Measurements from ENCODE around the gene OR8K5.
"Not testable (repeated sequence)": the region's sequence is repeated elsewhere in the genome, so short reads cannot be mapped to it uniquely, and the experiment has no call there.

The OR8K5 gene

DNA sequence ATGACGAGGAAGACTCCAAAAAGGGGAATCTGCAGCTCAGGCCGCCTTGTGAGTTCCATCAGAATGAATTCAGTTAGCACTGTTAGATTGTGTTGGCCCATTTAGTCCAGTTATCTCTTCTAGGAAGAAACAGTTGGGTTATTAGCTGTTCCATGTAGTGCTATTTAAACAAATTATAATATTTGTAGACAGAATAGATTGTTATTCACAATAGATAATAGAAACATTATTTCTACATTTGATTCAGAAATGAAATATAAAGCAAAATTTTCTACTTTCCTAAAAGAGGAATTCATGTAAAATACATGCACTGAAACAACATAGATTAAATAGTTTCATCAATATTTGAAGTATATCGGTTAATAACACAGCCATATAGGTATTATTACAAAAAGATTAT is at the start of gene OR8K5:
OR8K5 (minus strand) TSS at position 101 of the 400 bp plus-strand sequence; CDS start at position 101, 0 bp downstream.
- DNase-seq: no peak

- no peak for DNase-seq
These were observed 47.7 kb upstream of the OR8K5 start for GRCh38 chr11:56207790-56208189.

GRCh38 chr11:56197367-56197766 is 37.2 kb upstream of the OR8K5 start:
- DNase-seq: no peak

- no peak for DNase-seq
These were observed 36.6 kb upstream of the OR8K5 start for GRCh38 chr11:56196705-56197104.

- no peak for DNase-seq
These were observed 28.5 kb upstream of the OR8K5 start for GRCh38 chr11:56188602-56189001.

DNA sequence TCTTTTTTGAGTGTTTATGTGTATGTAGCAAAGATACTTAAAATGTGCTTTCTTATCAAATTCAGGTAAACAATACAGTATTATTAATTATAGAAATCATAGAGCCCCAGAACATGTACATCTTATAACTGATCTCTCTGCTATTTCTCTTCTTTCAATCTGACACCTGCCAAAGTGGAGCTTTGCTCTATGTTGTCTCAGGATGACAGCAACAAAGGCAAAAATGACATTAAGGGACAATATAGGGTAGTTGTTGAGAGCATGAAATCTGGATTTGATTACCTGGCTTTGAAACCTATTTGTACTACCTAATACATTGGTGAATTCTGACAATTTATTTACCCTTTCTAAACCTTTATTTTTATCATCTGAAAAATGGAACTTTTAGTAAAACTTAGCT is 23.3 kb upstream of the OR8K5 start:
- DNase-seq: no peak

- no peak for DNase-seq
These were observed 16.2 kb upstream of the OR8K5 start, which contains the start of gene OR5J2 for GRCh38 chr11:56176318-56176717. OR5J2 (plus strand) TSS chr11:56176618; CDS start chr11:56176618, 0 bp downstream.

DNA sequence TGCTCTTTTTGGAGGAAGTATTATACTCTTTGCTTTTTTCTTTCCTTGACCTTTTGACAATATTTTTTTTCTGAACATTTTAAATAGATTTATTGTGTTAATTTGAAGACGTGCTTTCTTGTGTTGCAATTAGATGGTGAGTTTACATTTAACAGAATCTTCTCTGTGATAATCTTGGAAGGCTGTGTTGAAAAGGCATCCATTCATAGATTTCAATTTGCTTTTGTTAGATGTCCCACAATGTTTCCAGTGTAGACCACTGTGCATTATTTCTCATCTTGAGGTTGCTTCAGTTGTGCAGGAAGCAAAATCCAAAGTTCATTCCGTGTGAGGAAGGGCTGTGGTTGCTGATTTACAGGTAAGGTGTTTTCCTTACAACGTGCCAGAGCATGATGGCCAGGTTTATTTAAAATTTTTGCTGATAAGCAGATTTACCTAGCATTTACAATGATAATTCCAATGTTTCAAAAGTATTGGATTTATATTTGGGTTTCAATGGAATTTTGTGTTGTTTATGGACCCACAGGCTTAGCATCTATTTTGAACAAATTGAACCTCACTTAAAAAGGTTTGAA is 12.2 kb upstream of the OR8K5 start:
- no peak for DNase-seq

GRCh38 chr11:56163804-56164203 is 3.7 kb upstream of the OR8K5 start:
- no peak for DNase-seq

DNA sequence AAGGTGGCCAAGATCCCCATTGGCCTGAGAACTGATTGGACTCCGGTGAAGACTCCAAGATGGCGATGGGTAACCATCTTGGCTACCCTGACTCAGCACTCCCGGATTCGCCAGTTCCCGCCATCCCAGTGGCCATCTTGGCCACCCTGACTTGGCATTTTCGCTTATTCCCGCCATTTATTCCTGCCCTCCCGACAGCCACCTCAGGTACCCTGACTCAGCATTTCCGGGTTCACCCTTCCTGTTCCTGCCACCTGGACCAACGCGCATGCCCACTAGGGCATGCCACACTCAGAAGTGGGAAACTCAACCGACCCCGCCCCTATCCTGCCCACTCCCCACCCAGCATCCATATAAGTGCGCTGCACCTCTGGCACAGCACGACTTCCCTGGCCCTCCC is 7.8 kb downstream of the OR8K5 start:
- DNase-seq: no peak

DNA sequence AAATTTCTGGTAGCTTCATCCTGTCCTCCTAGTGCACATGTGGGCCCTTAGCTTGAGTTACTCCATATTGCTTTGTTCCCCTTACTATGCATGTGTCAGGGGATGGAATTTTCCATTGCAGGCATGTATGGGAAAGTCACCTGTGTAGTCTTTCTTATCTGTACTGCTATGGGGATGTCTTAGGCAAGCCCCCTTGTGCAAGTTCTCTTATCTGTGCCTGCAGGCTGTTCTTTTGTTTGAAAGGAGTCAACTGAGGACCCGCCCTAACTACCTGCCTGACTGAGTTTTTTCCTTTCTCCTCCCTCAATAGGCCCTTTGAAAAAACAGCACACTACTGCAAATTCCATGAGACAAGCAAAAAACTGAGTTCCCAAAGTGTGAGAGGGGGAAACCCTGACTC is 8.7 kb downstream of the OR8K5 start:
- no peak for DNase-seq

DNA sequence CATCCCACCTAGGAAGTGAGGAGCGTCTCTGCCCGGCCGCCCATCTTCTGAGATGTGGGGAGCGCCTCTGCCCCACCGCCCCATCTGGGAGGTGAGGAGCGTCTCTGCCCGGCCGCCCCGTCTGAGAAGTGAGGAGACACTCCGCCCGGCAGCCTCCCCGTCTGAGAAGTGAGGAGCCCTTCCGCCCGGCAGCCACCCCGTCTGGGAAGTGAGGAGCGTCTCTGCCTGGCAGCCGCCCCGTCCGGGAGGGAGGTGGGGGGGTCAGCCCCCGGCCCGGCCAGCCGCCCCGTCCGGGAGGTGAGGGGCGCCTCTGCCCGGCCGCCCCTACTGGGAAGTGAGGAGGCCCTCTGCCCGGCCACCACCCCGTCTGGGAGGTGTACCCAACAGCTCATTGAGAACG is 16.4 kb downstream of the OR8K5 start:
- not testable (repeated sequence) for DNase-seq

GRCh38 chr11:56140151-56140661 is 19.9 kb downstream of the OR8K5 start, which contains the start of gene OR8J3:
OR8J3 (minus strand) TSS chr11:56140201; CDS start chr11:56137718, 2,483 bp downstream.
- no peak for DNase-seq

- DNase-seq: no peak
These were observed 38.0 kb downstream of the OR8K5 start, which contains the start of gene OR8H3 for GRCh38 chr11:56122073-56122472. OR8H3 (plus strand) TSS chr11:56122373; CDS start chr11:56122373, 0 bp downstream.
